ENCODE data around the gene CDK3. TPM values are rescaled to one million over a fixed set of nuclear protein-coding genes. Genes with fewer than 3 reads are reported as not detected.

The CDK3 gene
- total RNA-seq, 2 experiments from 2014 or later, result 7.3 to 12.8 TPM

GRCh38 chr17:76013377-76013932, 12.8 kb downstream of the CDK3 start:
- H3K79me2 ChIP-seq (ENCODE audit: insufficient read depth, low read depth, low read length), result no peaks in the 10 kb centered on the region
- DNase-seq (ENCODE audit: low spot score), result no peak
- intact Hi-C loops (cut with micrococcal nuclease; ENCODE audit: unreplicated experiment), result loop anchor here (5.0 kb wide), 1 partner anchor 264 kb away; no protein-coding TSS in a partner anchor
- H3K9me2 ChIP-seq (ENCODE audit: insufficient read depth, low read length), result no peaks in the 10 kb centered on the region
- no peak overlapping the region for H3K4me2 ChIP-seq (ENCODE audit: low read length)
- H4K20me1 ChIP-seq (ENCODE audit: insufficient read depth, low read length), result no peaks in the 10 kb centered on the region
- TF ChIP-seq CTCF (conservative IDR thresholded peaks at IDR 0.05; ENCODE audit: low read length), result no peak
- no peak for TF ChIP-seq EZH2phosphoT487 (IDR thresholded peaks at IDR 0.05; ENCODE audit: borderline replicate concordance, low read depth, low read length)
- H2AFZ ChIP-seq (ENCODE audit: low read length), result no peak overlapping the region
- H3K4me1 ChIP-seq (ENCODE audit: insufficient read depth, low read length, poor library complexity, severe bottlenecking), result peaks cover 10% of the 10 kb centered on the region
- ChIA-PET POLR2A (interaction anchor here (0.7 to 1.5 kb wide), 6 partner anchors 34 to 343 kb away, joined by 3 to 6 read pairs (median 4); partner anchors contain the start of gene EXOC7), CTCF (ENCODE audit: unreplicated experiment) (interaction anchor here (0.6 to 1.5 kb wide), 9 partner anchors 11 to 110 kb away, joined by 3 to 7 read pairs (median 4); partner anchors contain the start of genes EXOC7 and MRPL38)
- no peak overlapping the region for H3K4me3 ChIP-seq (ENCODE audit: low read depth, low read length, poor library complexity, severe bottlenecking)
- no TSS peak for BruUV-seq (replicated peaks)
- no peaks in the 10 kb centered on the region for H3K9me3 ChIP-seq (ENCODE audit: low read length)
- no peaks in the 10 kb centered on the region for H3K36me3 ChIP-seq (ENCODE audit: insufficient read depth, low read length)
- H3K27ac ChIP-seq (ENCODE audit: low read depth, low read length, poor library complexity, severe bottlenecking), result no peak overlapping the region

GRCh38 chr17:76014100-76014924, 13.7 kb downstream of the CDK3 start:
- no peaks in the 10 kb centered on the region for H3K79me2 ChIP-seq (ENCODE audit: insufficient read depth, low read depth, low read length)

More at GRCh38 chr17:76014100-76014924, 13.7 kb downstream of the CDK3 start:
- Histone ChIP-seq H3K4me2 (ENCODE audit: low read length) (0 out of 2 replicates have a peak overlapping the region, but pooled peaks have one; percentile 1), H3K27ac (ENCODE audit: low read depth, low read length, poor library complexity, severe bottlenecking) (no peak overlapping the region), H4K20me1 (ENCODE audit: insufficient read depth, low read length) (no peaks in the 10 kb centered on the region), H3K9me3 (ENCODE audit: low read length) (no peaks in the 10 kb centered on the region), H3K9me2 (ENCODE audit: insufficient read depth, low read length) (no peaks in the 10 kb centered on the region), H2AFZ (ENCODE audit: low read length) (no peak overlapping the region), H3K36me3 (ENCODE audit: insufficient read depth, low read length) (no peaks in the 10 kb centered on the region), H3K4me1 (ENCODE audit: insufficient read depth, low read length, poor library complexity, severe bottlenecking) (peaks cover 13% of the 10 kb centered on the region), H3K4me3 (ENCODE audit: low read depth, low read length, poor library complexity, severe bottlenecking) (no peak overlapping the region)
- peak; percentile 93 for DNase-seq (ENCODE audit: low spot score)
- BruUV-seq (replicated peaks), result no TSS peak
- intact Hi-C loops (cut with micrococcal nuclease; ENCODE audit: unreplicated experiment), result loop anchor here (1.0 to 5.0 kb wide), 6 partner anchors 34 to 284 kb away; partner anchors contain the start of genes EXOC7 and SRP68
- TF ChIP-seq CTCF (conservative IDR thresholded peaks at IDR 0.05; ENCODE audit: low read length) (peak; percentile 99), EZH2phosphoT487 (IDR thresholded peaks at IDR 0.05; ENCODE audit: borderline replicate concordance, low read depth, low read length) (no peak)
- ChIA-PET CTCF (ENCODE audit: unreplicated experiment) (interaction anchor here (0.5 to 1.5 kb wide), 12 partner anchors 12 to 156 kb away, joined by 3 to 12 read pairs (median 4); partner anchors contain the start of genes EXOC7 and MRPL38), POLR2A (interaction anchor here (0.7 to 1.5 kb wide), 6 partner anchors 33 to 342 kb away, joined by 3 to 5 read pairs (median 4); partner anchors contain the start of gene EXOC7)
